GM06990 (cell line): ENCODE data around the gene AK3.
A peak's percentile ranks its signal among the peaks of the same experiment; 100 is the strongest.

Experiments used
- DNase-seq: peaks from one replicate; pipeline ENCODE4 v3.0.0-alpha.2; 2011; ENCODE audit not compliant: insufficient read length; ENCODE audit errors: extremely low read depth
- H3K27me3 ChIP-seq: replicated peaks from 2 replicates; pipeline ENCODE4 v1.6.0; 2011; ENCODE audit warnings: low read length; ENCODE audit not compliant: control insufficient read depth, insufficient read depth
- H3K36me3 ChIP-seq: 2 replicates; pipeline ENCODE4 v1.5.1; 2011; ENCODE audit warnings: low read length; ENCODE audit not compliant: control insufficient read depth, insufficient read depth
- H3K4me3 ChIP-seq: replicated peaks from 2 replicates; pipeline ENCODE4 v1.5.1; 2011; ENCODE audit warnings: low read depth, mild to moderate bottlenecking, control low read depth, low read length
- CTCF ChIP-seq: IDR thresholded peaks from 2 replicates; pipeline ENCODE4 v1.5.1; 2011; ENCODE audit warnings: low read length, control low read depth, mild to moderate bottlenecking, inconsistent platforms; ENCODE audit not compliant: insufficient read depth, poor library complexity, severe bottlenecking

Gene AK3

GRCh38 chr9:4668604-4669003, 72.4 kb downstream of the AK3 start:
- no peak for TF ChIP-seq CTCF
- Histone ChIP-seq H3K36me3 (no peaks in the 10 kb centered on the region), H3K4me3 (no peak overlapping the region), H3K27me3 (no peaks in the 10 kb centered on the region)
- no peak for DNase-seq

- H3K4me3 ChIP-seq = no peak overlapping the region
- no peak for DNase-seq
- H3K27me3 ChIP-seq = no peaks in the 10 kb centered on the region
- H3K36me3 ChIP-seq = no peaks in the 10 kb centered on the region
- TF ChIP-seq CTCF = no peak
Observed at GRCh38 chr9:4667681-4668080, 73.3 kb downstream of the AK3 start.

- peak; percentile 68 for DNase-seq
- Histone ChIP-seq H3K36me3 (no peaks in the 10 kb centered on the region), H3K27me3 (no peaks in the 10 kb centered on the region), H3K4me3 (peak within 1 kb of the TSS; percentile 63)
- TF ChIP-seq CTCF = peak; percentile 15
Observed at GRCh38 chr9:4666042-4666699, 74.8 kb downstream of the AK3 start, which contains the start of gene SPATA6L. Gene SPATA6L, minus strand, starts transcription at chr9:4666480. Its CDS starts 230 bp downstream, at chr9:4666250.

GRCh38 chr9:4665357-4665756, 75.6 kb downstream of the AK3 start:
- no peak overlapping the region for H3K4me3 ChIP-seq
- H3K36me3 ChIP-seq = no peaks in the 10 kb centered on the region
- no peaks in the 10 kb centered on the region for H3K27me3 ChIP-seq
- DNase-seq = no peak
- no peak for TF ChIP-seq CTCF

- H3K4me3 ChIP-seq = no peak overlapping the region
Observed at GRCh38 chr9:4663956-4664355, 77.0 kb downstream of the AK3 start.

More at GRCh38 chr9:4663956-4664355, 77.0 kb downstream of the AK3 start:
- TF ChIP-seq CTCF = no peak
- Histone ChIP-seq H3K27me3 (no peaks in the 10 kb centered on the region), H3K36me3 (no peaks in the 10 kb centered on the region)
- no peak for DNase-seq
